ENCODE data around the gene GUCD1.

- TF ChIP-seq, protein P1, sequence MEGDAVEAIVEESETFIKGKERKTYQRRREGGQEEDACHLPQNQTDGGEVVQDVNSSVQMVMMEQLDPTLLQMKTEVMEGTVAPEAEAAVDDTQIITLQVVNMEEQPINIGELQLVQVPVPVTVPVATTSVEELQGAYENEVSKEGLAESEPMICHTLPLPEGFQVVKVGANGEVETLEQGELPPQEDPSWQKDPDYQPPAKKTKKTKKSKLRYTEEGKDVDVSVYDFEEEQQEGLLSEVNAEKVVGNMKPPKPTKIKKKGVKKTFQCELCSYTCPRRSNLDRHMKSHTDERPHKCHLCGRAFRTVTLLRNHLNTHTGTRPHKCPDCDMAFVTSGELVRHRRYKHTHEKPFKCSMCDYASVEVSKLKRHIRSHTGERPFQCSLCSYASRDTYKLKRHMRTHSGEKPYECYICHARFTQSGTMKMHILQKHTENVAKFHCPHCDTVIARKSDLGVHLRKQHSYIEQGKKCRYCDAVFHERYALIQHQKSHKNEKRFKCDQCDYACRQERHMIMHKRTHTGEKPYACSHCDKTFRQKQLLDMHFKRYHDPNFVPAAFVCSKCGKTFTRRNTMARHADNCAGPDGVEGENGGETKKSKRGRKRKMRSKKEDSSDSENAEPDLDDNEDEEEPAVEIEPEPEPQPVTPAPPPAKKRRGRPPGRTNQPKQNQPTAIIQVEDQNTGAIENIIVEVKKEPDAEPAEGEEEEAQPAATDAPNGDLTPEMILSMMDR (IDR thresholded peaks at IDR 0.05; ENCODE audit: low read length), result no peak
- no peak for TF ChIP-seq EZH2 (IDR thresholded peaks at IDR 0.05; ENCODE audit: borderline replicate concordance, low read length)
These were observed 4.5 kb upstream of the GUCD1 start for GRCh38 chr22:24559471-24559870.

Measured in OCI-LY1 (cell line).